Activated effector memory CD4-positive, alpha-beta T cell treated with Interleukin-2 at 50 U/mL for 16 hours (primary cell): ENCODE measurements around the gene LHX4.

Source experiments
- DNase-seq: peaks from one replicate; pipeline ENCODE4 v3.0.0-alpha.2; 2020

LHX4 gene

DNA sequence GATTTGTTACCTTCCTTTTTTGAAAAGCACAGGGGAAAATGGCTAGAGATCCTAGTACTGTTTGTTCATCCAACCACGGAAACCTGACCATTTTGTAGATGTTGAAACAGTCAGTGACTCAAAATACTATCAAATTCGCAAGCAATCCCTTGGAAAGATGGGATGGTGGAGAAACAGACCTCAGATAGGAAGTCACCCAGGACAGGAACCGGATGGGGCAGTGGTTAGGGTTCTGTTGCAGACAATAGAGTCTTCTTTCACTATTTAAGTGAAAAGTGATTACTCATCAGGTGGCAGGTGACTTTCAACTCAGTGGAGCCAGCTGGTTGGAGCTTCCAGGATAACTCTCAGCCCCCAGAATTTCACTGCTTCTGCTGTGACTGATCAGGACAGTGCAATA is 17.0 kb downstream of the LHX4 start:
- DNase-seq, result no peak

DNA sequence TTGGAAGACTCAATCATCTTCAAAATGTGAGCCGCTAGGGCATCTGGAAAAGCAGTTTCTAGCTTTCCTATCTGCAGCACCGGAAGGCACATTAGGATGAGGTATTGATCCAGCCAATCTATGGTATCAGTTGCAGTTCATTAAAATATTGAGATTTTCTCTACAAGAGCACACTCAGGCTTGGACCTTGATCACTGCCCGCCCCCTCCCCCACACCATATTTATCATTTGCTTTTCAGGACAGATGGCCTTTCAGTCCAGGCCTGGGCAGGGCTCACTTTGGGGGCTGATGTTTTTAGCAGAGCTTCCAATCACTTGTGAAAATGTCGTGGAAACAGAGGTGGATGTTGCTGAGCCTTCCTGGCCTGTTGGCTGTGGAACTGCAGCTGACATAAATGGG is 17.5 kb downstream of the LHX4 start:
- no peak for DNase-seq

DNA sequence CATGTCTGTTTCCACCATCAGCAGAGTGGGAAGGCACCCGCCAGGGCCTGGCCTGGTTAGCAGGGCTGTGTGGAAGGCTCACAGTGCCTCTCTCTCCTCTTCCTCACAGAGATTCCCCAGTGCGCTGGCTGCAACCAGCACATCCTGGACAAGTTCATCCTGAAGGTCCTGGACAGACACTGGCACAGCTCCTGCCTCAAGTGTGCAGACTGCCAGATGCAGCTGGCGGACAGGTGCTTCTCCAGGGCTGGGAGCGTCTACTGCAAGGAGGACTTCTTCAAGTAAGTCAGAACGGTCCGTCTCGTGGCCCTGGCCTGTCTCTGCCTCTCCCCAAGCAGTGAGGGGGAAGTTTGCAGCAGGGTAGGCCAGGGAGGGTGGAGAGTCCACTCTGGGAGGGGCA is 18.1 kb downstream of the LHX4 start:
- no peak for DNase-seq

DNA sequence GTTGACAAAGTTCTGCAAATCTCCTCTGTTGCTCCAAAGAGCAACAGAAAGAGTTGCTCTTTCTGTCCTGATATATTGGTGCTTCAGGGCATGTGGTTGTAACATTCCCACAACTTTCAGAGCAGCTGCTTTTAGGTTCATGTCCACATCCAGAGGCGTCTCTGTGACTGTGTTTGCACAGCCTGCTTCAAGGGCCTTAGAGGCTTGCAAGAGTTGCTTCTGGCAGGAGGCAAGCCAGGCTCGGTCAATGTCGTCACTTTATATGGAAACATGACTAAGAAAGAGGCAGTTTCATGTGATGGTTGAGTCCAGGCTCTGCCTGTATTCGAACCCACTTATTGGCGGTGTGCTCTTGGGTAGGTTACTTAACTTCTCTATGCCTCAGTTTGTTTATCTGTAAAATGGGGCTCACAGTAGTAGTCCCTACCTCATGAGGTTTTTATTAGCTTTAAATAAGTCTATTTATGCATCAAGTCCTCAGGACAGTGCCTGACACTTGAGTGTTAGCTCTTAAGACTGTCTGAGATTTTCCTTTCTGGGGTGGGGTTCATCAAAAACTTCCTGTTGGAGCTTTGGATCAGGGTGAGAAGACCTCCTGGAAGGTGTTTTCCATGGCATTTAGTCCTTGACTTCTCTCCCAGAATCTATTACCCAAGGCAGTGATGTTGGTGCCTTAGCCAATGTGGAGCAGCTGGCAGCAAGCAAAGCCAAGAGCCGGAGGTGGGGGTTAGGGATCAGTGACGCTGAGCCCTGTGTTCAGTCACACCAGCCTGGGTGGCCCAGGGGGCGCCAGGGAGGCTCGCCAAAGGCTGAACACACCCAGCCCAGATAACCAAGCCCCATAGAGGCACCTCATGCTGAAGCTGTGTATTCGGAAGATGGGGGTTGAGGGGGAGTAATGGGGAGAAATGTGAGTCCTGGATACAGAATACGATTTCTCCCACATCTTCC is 18.9 kb downstream of the LHX4 start:
- no peak for DNase-seq

DNA sequence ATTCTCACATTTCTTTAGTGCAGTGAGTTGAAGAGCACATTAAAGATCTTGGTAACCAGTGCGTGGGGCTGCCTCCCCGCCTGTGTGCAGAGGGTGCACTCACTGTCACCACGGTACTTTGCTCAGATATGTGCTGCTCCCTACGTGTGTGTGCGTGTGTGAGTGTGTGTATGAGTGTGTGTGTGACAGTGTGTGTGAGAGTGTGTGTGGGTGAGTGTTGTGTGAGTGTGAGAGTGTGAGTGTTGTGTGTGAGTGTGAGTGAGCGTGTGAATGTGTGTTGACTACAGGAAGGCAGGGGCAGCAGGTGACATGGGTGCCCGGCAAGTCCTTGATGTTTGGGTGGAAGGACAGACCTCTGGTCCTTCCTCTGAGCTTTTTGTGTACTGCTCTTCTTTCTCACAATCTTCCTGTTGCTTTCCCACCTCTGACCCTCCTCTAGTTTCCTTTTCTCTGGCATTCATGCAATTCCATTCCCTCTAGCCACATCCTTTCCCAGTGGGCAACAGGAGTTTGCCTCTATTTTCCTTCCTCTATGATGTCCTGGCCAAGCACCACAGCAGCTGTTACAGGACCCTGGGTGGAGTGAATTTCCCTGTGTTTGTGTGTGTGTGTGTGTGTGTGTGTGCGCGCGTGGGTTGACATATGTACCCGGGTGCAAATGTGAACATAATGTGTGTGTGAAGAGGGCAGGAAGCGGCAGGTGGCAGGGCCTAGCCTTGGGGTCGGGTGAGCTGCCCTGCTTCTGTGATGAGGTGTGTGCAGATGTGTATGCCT is 19.8 kb downstream of the LHX4 start:
- DNase-seq, result no peak

DNA sequence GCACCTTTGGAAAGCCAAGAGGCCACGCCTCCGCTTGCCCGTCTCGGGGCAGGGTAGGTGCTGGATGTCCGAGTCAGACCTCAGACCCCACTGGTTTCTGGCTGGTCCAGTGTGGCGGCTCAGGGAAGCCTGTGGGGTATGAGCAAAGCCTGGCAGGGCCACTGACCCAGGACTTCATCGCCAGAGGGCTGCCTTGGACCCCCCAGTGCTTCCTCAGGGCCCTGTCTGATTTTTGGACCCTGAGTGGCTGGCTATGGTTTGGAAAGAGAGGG is 20.4 kb downstream of the LHX4 start:
- no peak for DNase-seq

DNA sequence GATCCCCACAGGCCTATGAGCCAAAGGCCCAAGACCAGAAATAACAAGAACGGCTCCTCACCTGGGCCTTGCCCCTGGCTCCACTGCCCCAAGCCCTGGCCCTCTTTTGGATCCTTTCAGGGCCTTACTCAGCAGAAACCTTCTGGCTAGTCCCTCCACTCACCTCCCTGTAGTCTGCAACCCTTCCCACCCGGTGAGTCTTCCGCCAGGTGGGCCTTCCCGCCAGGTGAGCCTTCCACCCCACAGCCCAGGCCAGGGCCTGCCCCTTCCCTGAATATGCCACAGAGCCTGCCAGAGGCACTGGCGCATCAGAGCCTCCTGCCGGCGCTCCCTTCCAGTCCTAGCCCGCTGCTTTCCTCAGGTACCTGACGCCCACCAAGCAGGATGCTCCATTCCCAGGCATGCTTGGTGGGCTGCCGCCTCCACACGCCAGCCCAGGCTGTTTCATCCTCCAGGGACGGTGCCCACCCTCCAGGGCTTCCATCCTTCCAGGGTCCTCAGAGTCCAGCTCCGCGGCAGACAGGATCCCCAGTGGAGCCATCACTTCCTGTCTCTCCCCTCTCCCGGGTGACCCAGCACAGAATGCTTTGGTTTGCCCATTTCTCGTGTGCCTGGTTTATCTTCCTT is 20.9 kb downstream of the LHX4 start:
- no peak for DNase-seq

DNA sequence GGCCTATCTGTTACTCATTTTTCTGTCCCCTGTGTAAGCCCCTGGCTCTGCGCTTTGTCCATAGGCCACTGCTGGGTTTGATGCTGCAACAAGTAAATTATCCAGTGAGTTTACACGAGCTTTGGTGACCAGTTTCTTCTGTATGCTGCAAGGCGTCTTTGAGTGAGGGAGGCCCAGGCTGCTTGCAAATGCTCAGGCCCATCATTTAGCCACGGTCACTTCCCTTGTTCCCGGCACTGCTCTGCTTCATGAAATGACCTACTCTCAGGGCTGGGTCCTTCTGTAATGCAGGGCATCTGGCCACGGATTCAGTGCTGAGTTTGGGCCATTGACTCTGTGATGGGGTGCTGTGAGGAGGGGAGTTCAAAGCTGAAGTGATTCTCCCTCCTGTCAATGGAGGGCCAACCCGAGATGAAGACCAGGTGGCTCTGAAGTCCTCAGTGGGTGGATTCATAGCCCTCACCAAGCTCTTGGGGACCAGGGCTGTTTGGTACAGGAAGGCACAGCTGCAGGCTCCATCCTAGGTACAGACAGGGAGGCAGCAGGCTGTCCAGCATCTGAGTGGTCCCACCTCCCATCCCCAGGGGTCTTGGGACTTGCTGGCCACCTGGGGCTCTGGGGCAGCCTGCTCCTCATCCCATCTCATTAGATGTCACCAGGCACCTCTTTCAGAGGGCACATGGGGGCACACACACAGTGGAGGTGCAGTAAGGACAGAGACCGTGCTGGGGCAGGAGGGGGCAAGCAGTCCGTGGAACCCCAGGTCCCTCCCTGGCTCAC is 21.7 kb downstream of the LHX4 start:
- no peak for DNase-seq

DNA sequence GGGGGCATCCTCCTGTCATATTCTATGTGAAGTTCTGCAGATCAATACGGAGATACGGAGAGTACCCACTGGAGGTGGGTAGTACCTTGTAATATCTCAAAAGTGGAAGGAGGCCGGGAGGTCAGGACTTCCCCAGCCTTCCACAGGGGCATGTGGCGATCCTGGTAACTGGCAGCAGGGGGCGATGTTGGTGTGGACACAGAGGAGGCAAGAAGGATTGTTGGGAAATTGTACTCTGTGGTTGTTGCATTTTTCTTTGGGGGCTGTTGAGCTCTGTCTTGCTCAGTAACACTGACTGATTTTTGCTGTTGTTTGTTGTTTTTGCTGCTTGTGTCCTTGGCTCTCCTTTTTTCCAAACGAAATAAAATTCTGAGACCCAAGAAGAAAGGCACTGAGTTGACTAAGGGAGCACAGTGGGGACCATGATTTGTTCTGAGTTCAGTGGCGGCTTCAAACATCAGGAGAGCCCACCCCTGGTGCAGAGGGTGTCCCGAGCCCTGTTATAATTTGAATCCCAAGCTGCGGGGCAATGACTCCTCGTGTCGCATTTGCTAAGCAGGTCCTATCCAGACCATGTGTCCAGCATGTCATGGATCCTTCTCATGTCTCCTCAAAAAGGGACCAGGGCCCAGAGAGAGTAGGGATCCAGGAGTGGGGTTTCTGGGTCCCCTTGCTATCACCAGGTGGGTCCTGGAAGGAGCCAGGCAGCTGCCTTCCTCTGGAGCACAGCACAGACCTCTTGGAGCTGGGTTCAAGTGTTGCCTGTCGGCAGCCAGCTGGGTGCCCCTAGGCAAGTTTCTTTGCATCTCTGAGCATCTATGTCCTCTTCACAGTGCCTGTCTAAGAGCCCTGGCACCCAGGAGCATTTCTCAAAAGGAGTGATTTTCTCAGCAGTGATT is 22.8 kb downstream of the LHX4 start:
- peak; percentile 40 for DNase-seq

DNA sequence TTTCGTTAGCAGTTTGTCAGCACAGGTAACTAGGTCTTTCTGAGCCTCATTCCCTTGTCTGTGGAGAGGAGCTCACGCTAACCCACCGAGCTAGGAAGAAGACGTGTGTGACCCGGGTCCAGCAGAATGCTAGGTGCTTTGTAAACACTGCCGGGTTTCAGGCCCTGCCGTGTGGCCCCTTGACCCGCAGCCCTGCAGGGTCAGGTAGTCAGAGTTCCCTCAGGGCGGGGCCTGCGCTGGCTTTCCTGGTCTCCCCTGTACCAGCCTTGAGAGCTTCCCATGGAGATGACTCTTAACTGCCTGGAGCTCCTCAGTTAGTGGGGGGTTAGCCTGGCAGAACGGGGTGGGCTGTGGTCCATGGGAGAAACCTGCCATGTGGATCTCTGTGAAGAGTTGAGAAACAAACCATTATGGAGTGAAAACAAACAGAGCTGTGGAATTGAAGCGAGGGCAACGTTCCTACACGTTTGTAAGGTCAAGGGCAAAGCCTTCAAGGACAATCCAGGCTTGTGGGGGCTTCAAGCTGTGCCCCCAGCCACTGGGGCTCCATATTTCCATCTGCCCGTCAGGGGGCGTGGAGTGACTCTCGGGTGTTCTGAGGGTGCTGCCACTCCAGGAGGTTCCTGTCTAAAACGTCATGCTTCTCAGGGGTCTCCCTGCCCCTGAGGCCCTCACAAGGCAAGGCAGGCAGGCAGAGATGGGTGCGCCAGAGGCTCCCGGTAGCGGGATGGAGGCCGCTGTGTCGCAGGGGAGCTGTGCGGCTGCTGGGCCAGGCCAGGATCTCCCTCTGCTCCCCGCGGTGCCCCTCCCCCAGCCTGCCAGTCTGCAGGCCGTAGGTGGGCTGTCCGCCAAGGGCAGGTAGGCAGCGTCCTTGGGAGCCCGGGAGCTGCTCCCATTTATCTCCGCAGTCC is 23.8 kb downstream of the LHX4 start:
- no peak for DNase-seq

DNA sequence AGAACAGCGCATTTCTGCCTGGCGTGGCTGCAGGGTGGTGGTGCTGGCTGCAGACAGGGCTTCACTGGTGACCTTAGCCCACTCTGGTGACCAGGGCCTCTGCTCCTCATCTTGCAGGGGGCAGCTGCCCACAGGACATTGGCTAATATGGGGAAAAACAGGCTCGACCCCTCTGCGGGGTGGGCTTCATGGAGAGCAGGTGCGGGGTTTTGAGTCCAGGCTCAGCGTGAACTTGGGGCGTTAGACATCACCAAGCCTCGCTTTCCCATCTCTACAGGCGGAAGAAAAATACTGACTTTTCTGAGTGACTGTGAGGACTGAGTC is 24.4 kb downstream of the LHX4 start:
- no peak for DNase-seq

DNA sequence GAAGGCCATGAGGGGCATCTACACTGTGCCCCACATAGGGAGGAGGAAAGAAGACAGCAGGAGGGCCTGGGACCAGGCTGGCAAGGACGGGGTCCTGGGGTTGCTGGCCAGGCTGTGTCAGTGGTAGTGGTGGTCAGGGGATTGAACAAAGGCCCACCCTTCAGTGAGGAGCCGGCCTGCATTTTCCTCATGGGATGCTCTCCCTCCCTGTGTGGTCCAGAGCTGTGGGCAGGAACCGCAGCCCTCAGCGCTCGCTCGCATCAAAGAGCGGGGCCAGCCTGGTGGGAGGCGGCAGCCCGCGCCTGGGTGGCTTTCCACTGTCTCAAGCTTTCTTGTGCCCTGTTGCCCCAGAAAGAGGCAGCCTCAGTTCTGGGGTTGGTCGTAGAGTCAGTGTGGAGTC is 24.8 kb downstream of the LHX4 start:
- no peak for DNase-seq

DNA sequence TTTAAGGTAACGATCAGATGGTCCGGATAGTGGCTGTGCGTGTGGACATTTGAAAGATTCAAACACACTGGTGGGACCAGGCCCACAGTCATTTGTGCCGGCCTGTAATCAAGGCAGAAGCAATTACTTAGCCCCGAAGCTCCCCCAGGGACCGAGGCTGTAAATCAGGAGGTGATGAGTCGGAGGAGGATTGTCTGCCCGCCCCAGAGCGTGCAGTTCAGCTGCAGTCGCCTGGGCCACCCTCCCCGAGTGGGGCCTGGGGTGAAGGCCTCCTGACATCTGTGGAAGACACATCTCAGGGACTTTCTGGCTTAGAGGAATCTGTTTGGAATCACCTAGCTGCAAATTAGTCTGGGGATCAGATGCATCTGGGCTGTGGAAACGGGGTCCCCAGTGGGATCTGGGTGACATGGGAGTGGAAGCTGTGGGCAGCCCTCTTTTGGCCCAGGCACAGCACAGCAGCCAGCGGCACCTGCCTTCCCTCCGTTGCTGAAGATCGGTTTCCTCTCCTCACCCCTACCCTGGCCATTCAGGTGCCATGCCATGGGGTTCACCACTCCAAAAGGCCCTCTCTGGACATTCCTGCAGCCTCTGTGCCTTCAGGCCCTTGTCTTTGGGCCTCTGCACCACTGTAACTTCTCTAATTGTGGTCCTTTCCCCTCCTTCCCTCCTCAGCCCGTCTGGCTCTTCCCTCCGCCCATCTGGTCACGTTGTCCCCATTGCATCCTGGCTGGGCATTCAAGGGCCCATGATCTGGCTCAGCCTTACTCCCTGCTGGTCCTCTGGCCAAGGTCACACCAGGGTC is 25.7 kb downstream of the LHX4 start:
- no peak for DNase-seq

DNA sequence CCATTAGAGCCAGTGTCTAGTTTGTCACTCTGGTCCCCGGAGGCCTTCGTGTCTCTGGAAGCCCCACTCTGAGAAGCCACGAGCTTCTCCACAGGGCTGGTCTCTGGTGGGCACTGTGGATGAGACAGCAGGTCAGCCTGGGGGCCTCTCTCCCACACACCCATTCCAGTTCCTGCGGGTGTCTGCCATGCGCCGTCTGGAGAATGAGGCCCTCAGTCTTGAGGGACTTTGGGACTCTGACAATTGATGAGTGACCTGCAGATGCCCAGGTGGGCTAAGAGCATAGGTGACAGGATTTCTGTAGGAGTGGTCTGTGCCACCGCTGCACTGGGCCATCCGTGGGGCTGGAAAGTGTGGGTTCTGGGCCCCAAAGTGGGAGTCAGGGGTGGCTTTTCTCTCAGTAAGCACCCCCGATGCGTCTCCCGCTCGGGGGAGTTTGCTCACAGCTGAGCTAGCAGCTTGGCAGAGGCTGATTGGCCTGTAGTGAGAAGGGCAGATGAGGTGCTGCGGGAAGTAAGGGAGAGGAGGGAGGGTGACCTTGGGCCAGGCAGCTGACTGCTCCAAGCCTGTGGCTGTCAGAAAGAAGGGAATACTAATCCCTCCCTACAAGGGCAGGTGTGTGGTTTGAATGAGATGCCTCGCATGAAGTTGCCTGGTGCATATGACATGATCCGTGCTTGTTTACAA is 26.4 kb downstream of the LHX4 start:
- no peak for DNase-seq

DNA sequence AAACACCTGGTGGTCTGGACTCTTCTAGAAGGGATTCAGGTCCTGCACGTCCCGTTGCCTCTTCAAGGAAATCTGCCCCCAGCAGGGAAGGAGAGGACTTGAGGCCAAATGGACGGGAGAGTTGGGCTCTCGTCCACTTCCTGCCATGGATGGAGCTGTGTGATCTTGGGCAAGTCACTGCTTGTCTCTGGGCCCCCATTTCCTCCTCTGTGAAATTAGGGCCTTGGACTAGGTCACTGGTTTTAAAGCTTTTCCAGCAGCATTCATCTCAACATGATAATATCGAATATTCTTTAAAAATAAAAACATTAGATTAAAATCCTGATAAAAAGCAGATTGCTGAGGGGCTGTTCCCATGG is 26.9 kb downstream of the LHX4 start:
- DNase-seq, result no peak

DNA sequence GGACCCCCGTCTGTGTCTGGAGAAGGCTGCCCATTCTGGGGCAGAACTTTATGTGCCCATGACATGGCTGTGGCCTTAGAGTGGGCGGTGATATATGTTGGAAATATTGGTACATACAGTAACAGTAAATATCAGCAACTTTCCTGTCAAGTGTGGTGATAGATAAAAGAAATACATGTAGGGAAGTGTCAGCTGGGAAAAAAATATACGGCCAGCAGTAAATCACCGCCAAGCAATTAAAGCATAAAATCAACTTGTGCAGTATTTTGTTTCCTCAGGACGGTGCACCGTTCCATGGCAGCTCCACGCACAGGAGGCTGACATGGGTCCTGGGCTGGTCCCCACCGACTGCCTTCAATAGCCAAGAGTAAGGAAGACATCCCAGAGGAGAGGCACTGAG is 27.4 kb downstream of the LHX4 start:
- DNase-seq, result no peak

DNA sequence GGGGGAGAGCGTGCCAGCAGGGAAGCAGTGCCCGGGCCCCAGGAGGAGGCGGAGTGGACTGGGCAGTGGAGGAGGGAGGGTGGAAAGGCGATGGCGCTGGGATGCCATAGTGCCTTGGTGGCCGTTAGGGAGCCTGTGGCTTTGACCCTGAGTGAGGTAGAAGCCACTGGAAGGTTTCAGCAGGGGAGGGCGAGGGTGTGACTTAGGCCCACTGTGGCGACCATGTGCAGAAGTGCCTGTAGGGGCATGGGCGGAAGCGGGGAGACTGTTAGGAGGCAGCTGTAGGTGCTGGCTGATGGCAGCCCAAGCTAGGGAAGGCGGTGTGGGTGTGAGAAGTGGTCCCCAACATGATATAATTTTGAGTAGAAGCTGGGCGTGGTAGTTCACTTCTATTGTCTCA is 28.2 kb downstream of the LHX4 start:
- DNase-seq, result no peak

DNA sequence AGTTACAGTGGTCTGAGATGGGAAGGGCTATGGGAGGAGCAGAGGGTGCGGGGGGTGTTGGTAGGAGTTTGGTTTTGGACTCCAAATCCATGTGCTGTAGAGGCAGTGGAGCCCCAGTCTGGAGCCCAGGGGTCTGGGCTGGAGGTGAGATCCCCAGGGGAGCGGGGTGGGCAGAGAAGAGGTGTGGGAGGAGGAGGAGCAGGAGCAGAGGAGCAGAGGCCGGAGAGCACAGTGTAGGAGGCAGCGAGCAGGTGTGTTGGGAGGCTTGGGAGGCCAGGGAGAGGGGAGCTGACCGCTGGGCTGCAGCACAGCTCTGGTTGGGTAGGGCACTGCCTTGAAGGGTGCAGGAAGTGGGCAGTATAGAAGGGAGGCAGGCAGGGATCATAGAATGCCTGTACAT is 28.9 kb downstream of the LHX4 start:
- DNase-seq, result no peak

DNA sequence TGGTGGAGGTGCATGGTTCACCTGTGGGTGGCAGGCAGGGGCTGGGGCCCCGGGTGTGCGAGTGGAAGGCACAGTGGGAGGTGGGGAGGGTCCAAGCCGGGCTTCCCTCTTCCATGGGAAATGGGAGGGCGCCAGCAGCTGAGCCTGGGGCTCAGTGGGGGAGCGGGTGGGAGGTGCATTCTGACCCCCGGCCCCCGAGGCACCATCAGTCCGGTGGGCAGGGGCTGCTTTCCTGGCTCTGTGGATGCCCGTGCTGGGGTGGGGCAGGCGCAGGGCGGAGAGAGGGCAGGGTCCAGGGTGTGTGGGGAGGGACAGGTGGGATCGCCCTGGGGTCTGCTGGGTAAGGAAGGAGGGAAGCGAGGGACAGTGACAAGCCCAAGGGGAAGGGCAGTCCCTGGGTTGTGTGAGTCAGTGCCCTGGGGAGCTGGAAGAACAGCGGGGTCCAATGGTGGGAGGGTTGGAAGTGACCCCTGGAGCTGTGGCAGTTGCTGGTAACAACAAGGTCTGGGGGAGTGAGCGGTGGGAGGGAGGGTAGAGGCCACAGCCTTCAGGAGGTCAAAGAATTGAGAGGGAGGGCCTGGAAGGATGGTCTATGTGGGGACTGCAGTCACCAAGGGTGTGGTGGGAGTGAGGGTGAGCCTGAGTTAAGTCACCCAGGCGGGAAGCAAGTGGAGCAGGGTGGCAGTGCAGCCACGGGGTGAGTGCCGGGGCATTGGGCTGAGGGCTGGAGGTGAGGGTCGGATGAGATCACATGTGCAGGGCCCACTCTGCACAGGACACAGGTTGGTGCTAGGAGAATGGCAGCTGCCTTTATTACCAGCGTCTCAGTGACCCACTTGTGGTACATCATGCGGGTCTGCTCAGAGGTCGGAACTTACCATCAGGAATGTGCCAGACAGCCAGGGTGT is 29.6 kb downstream of the LHX4 start:
- no peak for DNase-seq
